SK-N-SH (cell line): ENCODE measurements around the gene STARD5. TPM values are rescaled to one million over a fixed set of nuclear protein-coding genes. Genes with fewer than 3 reads are reported as not detected.

Experiments used
- CTCF ChIA-PET: fragments of 300-600, 350-600 bp; formaldehyde crosslinking; extraction: SDS; loops from one replicate; lab custom pipeline; 2021; lab: Yijun Ruan, JAX
- POLR2A ChIA-PET: fragments of 350-600 bp; sonication (Branson Sonifier 250); formaldehyde crosslinking; extraction: SDS; loops from one replicate; lab custom pipeline; 2020; ENCODE audit warnings: antibody characterized with exemption, inconsistent platforms; lab: Yijun Ruan, JAX
- DNase-seq: peaks from one replicate; pipeline ENCODE4 v3.0.0; 2012
- H2AFZ ChIP-seq: fragments of 200-600 bp; sonication (generic); 2 replicates; pipeline ENCODE4 v1.8.1; 2016; ENCODE audit warnings: antibody characterized with exemption, mild to moderate bottlenecking, low read depth
- H3F3A ChIP-seq: fragments of 200-600 bp; sonication (generic); replicated peaks from 2 replicates; pipeline ENCODE3; 2016; ENCODE audit warnings: antibody characterized with exemption, mild to moderate bottlenecking; ENCODE audit not compliant: insufficient read depth
- H3K27ac ChIP-seq, 2 experiments: fragments of 200-500 bp in 1 of 2; fragments of 200-600 bp in 1 of 2; sonication (Bioruptor generic) in 1 of 2; sonication (generic), shearing (Covaris generic) in 1 of 2; 2 replicates each; pipeline versions ENCODE4 v1.5.1 to v1.6.1; 2014 to 2016; ENCODE audit warnings: low read depth in 2 of 2, inconsistent platforms in 1 of 2, low read length in 1 of 2, mild to moderate bottlenecking in 1 of 2, mixed read lengths in 1 of 2
- H3K27me3 ChIP-seq: fragments of 200-600 bp; sonication (generic), shearing (Covaris generic); 2 replicates; pipeline ENCODE4 v1.6.1; 2016; ENCODE audit warnings: mixed run types; ENCODE audit not compliant: insufficient read depth
- H3K36me3 ChIP-seq, 2 experiments: fragments of 200-500 bp in 1 of 2; fragments of 200-600 bp in 1 of 2; sonication (Bioruptor generic) in 1 of 2; sonication (generic) in 1 of 2; replicated peaks in 1 of 2; 2 replicates each; pipeline versions ENCODE3 to v1.5.1; 2014 to 2016; ENCODE audit warnings: low read length in 1 of 2, mild to moderate bottlenecking in 1 of 2; ENCODE audit not compliant: insufficient read depth in 2 of 2, control insufficient read depth in 1 of 2
- H3K4me1 ChIP-seq, 2 experiments: fragments of 200-500 bp in 1 of 2; fragments of 200-600 bp in 1 of 2; sonication (Bioruptor generic) in 1 of 2; sonication (generic), shearing (Covaris generic) in 1 of 2; 2 replicates each; pipeline versions ENCODE4 v1.5.1 to v1.6.1; 2014 to 2016; ENCODE audit warnings: low read depth in 1 of 2, low read length in 1 of 2, mixed run types in 1 of 2; ENCODE audit not compliant: insufficient read depth in 2 of 2, control insufficient read depth in 1 of 2
- H3K4me2 ChIP-seq: fragments of 200-600 bp; sonication (generic), shearing (Covaris generic); 2 replicates; pipeline ENCODE4 v1.6.1; 2017; ENCODE audit warnings: mixed run types
- H3K4me3 ChIP-seq, 2 experiments: fragments of 200-500 bp in 1 of 2; fragments of 200-600 bp in 1 of 2; sonication (Bioruptor generic) in 1 of 2; sonication (generic), shearing (Covaris generic) in 1 of 2; 2 replicates each; pipeline versions ENCODE4 v1.5.1 to v1.8.1; 2014 to 2016; ENCODE audit warnings: low read depth in 2 of 2, inconsistent platforms in 1 of 2, low read length in 1 of 2, mild to moderate bottlenecking in 1 of 2, mixed read lengths in 1 of 2, moderate library complexity in 1 of 2
- H3K79me2 ChIP-seq: fragments of 200-600 bp; sonication (generic); 2 replicates; pipeline ENCODE4 v1.8.1; 2017; ENCODE audit warnings: mild to moderate bottlenecking; ENCODE audit not compliant: insufficient read depth
- H3K9ac ChIP-seq: fragments of 200-600 bp; sonication (generic); 2 replicates; pipeline ENCODE4 v1.6.1; 2017; ENCODE audit warnings: mixed run types
- H3K9me2 ChIP-seq: fragments of 200-600 bp; sonication (generic); 2 replicates; pipeline ENCODE4 v1.6.1; 2017; ENCODE audit warnings: mixed run types
- H3K9me3 ChIP-seq: fragments of 200-600 bp; sonication (generic); 2 replicates; pipeline ENCODE4 v1.6.1; 2017; ENCODE audit warnings: mixed run types, mild to moderate bottlenecking, moderate library complexity
- H4K20me1 ChIP-seq: fragments of 200-600 bp; sonication (generic); 2 replicates; pipeline ENCODE4 v1.6.1; 2017; ENCODE audit warnings: mild to moderate bottlenecking, mixed run types; ENCODE audit not compliant: insufficient read depth
- CTCF ChIP-seq: fragments of 200-600 bp; sonication (generic); IDR thresholded peaks from 2 replicates; pipeline ENCODE4 v1.6.1; 2017; ENCODE audit warnings: antibody characterized with exemption, mild to moderate bottlenecking, moderate library complexity
- EZH2phosphoT487 ChIP-seq: fragments of 200-600 bp; sonication (generic); IDR thresholded peaks from 2 replicates; pipeline ENCODE4 v1.6.1; 2017; ENCODE audit warnings: low read depth, mixed run types, mild to moderate bottlenecking, antibody characterized with exemption, moderate library complexity, borderline replicate concordance
- FOXJ3 ChIP-seq: sonication (generic); formaldehyde crosslinking; IDR thresholded peaks from 2 replicates; pipeline ENCODE4 v1.5.1; 2020; ENCODE audit warnings: mild to moderate bottlenecking, missing genetic modification reagents
- FOXM1 ChIP-seq: IDR thresholded peaks from 2 replicates; pipeline ENCODE4 v1.4.0; 2012; ENCODE audit warnings: low read depth, mild to moderate bottlenecking
- GABPA ChIP-seq: IDR thresholded peaks from 2 replicates; pipeline ENCODE4 v1.4.0; 2012; ENCODE audit warnings: low read depth, mild to moderate bottlenecking
- MEF2A ChIP-seq: IDR thresholded peaks from 2 replicates; pipeline ENCODE4 v1.4.0; 2012; ENCODE audit warnings: low read depth, borderline replicate concordance
- MXI1 ChIP-seq: IDR thresholded peaks from 2 replicates; pipeline ENCODE4 v1.6.1; 2012; ENCODE audit warnings: mild to moderate bottlenecking, low read depth, low read length, improper control_type of control experiment
- NRF1 ChIP-seq: IDR thresholded peaks from 2 replicates; pipeline ENCODE4 v1.6.1; 2012; ENCODE audit warnings: low read depth, mild to moderate bottlenecking, low read length
- PBX3 ChIP-seq: IDR thresholded peaks from 2 replicates; pipeline ENCODE4; 2012
- POLR2AphosphoS5 ChIP-seq: IDR thresholded peaks from 2 replicates; pipeline ENCODE4 v1.6.1; 2012; ENCODE audit warnings: low read depth, low read length
- REST ChIP-seq: IDR thresholded peaks from 2 replicates; pipeline ENCODE4 v1.6.1; 2012; ENCODE audit warnings: mild to moderate bottlenecking, low read depth, low read length, moderate library complexity
- TAF1 ChIP-seq: IDR thresholded peaks from 2 replicates; pipeline ENCODE4 v1.6.1; 2012; ENCODE audit warnings: low read depth, mild to moderate bottlenecking, low read length, moderate library complexity, borderline replicate concordance
- TCF12 ChIP-seq: IDR thresholded peaks from 2 replicates; pipeline ENCODE4 v1.4.0; 2012
- USF1 ChIP-seq: IDR thresholded peaks from 2 replicates; pipeline ENCODE4 v1.4.0; 2012; ENCODE audit warnings: low read depth, borderline replicate concordance
- YY1 ChIP-seq: IDR thresholded peaks from 2 replicates; pipeline ENCODE4 v1.4.0; 2012; ENCODE audit warnings: low read depth, mild to moderate bottlenecking
- WGBS: methylation state at CpG from one replicate; pipeline ENCODE4 v1.1.6; 2017; ENCODE audit warnings: low lambda C conversion rate; 5-methylcytosine and 5-hydroxymethylcytosine counted together
- polyA plus RNA-seq, 3 experiments: library from polyadenylated mRNA; depleted of rRNA; stranded (reverse); fragments of >200 nt; gene quantifications; 2 replicates each; pipeline ENCODE4 v1.2.3, GENCODE V29; 2012

STARD5 gene
- polyA plus RNA-seq, 1 of the 3 experiments (the other 2 are of a cell fraction): 1.6 TPM

- Histone ChIP-seq H3K4me1 (peaks cover 0 to 5% of the 10 kb centered on the region in 2 experiments; a peak in 1 of 4 replicates), H4K20me1 (no peaks in the 10 kb centered on the region), H3K4me2 (peak overlapping the region; percentile 86; the same call in 1 of the 2 replicates), H3K27me3 (no peaks in the 10 kb centered on the region), H3K79me2 (no peaks in the 10 kb centered on the region), H3K9ac (no peak overlapping the region), H3K9me2 (no peaks in the 10 kb centered on the region), H3K4me3 (no peak overlapping the region), H2AFZ (no peak overlapping the region), H3K36me3 (no peaks in the 10 kb centered on the region), H3K27ac (no peak overlapping the region), H3F3A (peaks cover 9% of the 10 kb centered on the region), H3K9me3 (no peaks in the 10 kb centered on the region)
- POLR2A ChIA-PET: no interaction called here
- CTCF ChIA-PET: interaction anchor here (1.5 kb wide), 1 partner anchor 47 kb away, joined by 4 read pairs; no protein-coding TSS in a partner anchor
- DNase-seq: no peak
- TF ChIP-seq MEF2A (no peak), POLR2AphosphoS5 (no peak), MXI1 (no peak), NRF1 (no peak), REST (no peak), YY1 (no peak), CTCF (no peak), TAF1 (no peak)
- 86% methylated on average over 6 of the region's 6 CpGs for WGBS
Observed at GRCh38 chr15:81322676-81323253, 1.2 kb downstream of the STARD5 start.

GRCh38 chr15:81321667-81322066, 2.3 kb downstream of the STARD5 start:
- POLR2A ChIA-PET: no interaction called here
- no peaks in the 10 kb centered on the region for H3F3A ChIP-seq
- no peaks in the 10 kb centered on the region for H4K20me1 ChIP-seq
- no peak overlapping the region for H3K4me3 ChIP-seq
- no peaks in the 10 kb centered on the region for H3K9me2 ChIP-seq
- H3K9ac ChIP-seq: no peak overlapping the region
- H3K4me1 ChIP-seq: peaks cover 0 to 5% of the 10 kb centered on the region in 2 experiments; a peak in 1 of 4 replicates
- no peak overlapping the region for H3K4me2 ChIP-seq
- 79% methylated on average over 1 of the region's 1 CpG for WGBS
- no peaks in the 10 kb centered on the region for H3K79me2 ChIP-seq
- no peaks in the 10 kb centered on the region for H3K36me3 ChIP-seq
- CTCF ChIA-PET: interaction anchor here (1.2 to 1.5 kb wide), 3 partner anchors 26 to 46 kb away, joined by 3 to 4 read pairs (median 3); no protein-coding TSS in a partner anchor
- H3K9me3 ChIP-seq: no peaks in the 10 kb centered on the region
- no peak overlapping the region for H3K27ac ChIP-seq
- DNase-seq: no peak
- H2AFZ ChIP-seq: no peak overlapping the region
- no peaks in the 10 kb centered on the region for H3K27me3 ChIP-seq
- TF ChIP-seq PBX3: no peak
- TF ChIP-seq EZH2phosphoT487: no peak
- no peak for TF ChIP-seq FOXM1
- no peak for TF ChIP-seq TAF1
- TF ChIP-seq REST: no peak
- no peak for TF ChIP-seq USF1
- TF ChIP-seq GABPA: no peak
- no peak for TF ChIP-seq FOXJ3 (CRISPR knock-in tag)
- TF ChIP-seq TCF12: no peak
